SH-SY5Y (cell line): ENCODE results near the gene CRMP1.

Source experiments
- GATA2 ChIP-seq: IDR thresholded peaks from 2 replicates; pipeline ENCODE4 v1.6.1; 2011; ENCODE audit warnings: mild to moderate bottlenecking, low read depth, low read length
- GATA3 ChIP-seq: IDR thresholded peaks from 2 replicates; pipeline ENCODE4 v1.6.1; 2011; ENCODE audit warnings: low read depth, mild to moderate bottlenecking, low read length, moderate library complexity

The CRMP1 gene

GRCh38 chr4:5827108-5828004 lies 65.5 kb downstream of the CRMP1 start:
- TF ChIP-seq GATA2: no peak
- no peak for TF ChIP-seq GATA3

GRCh38 chr4:5826437-5827107 lies 66.3 kb downstream of the CRMP1 start:
- no peak for TF ChIP-seq GATA3
- no peak for TF ChIP-seq GATA2

- TF ChIP-seq GATA3: no peak
- no peak for TF ChIP-seq GATA2
Observed at GRCh38 chr4:5825321-5826041, 67.4 kb downstream of the CRMP1 start.

GRCh38 chr4:5824635-5825034 lies 68.3 kb downstream of the CRMP1 start:
- TF ChIP-seq GATA3 (no peak), GATA2 (no peak)

- TF ChIP-seq GATA3: no peak
- TF ChIP-seq GATA2: no peak
Observed at GRCh38 chr4:5824227-5824626, 68.7 kb downstream of the CRMP1 start.

GRCh38 chr4:5823542-5824211 lies 69.2 kb downstream of the CRMP1 start:
- no peak for TF ChIP-seq GATA3
- TF ChIP-seq GATA2: no peak

- TF ChIP-seq GATA2 (no peak), GATA3 (no peak)
Observed at GRCh38 chr4:5822619-5823018, 70.3 kb downstream of the CRMP1 start.

GRCh38 chr4:5821665-5822358 lies 71.1 kb downstream of the CRMP1 start:
- TF ChIP-seq GATA2: no peak
- TF ChIP-seq GATA3: no peak

GRCh38 chr4:5816851-5817375 lies 76.0 kb downstream of the CRMP1 start:
- TF ChIP-seq GATA2: no peak
- no peak for TF ChIP-seq GATA3

GRCh38 chr4:5816101-5816500 lies 76.8 kb downstream of the CRMP1 start:
- no peak for TF ChIP-seq GATA2
- TF ChIP-seq GATA3: no peak

GRCh38 chr4:5815641-5816040 lies 77.2 kb downstream of the CRMP1 start:
- TF ChIP-seq GATA3 (no peak), GATA2 (no peak)

- TF ChIP-seq GATA3 (no peak), GATA2 (no peak)
Observed at GRCh38 chr4:5814421-5814820, 78.5 kb downstream of the CRMP1 start.

- TF ChIP-seq GATA3: no peak
- no peak for TF ChIP-seq GATA2
Observed at GRCh38 chr4:5813882-5814255, 79.0 kb downstream of the CRMP1 start.
